MCF 10A (cell line): ENCODE data around the gene HAL. TPM values are rescaled to one million over a fixed set of nuclear protein-coding genes. Genes with fewer than 3 reads are reported as not detected.
A peak's percentile ranks its signal among the peaks of the same experiment; 100 is the strongest.

ENCODE experiments used
- BruUV-seq: library from RNA; stranded (reverse); fragments of 400-500 nt; replicated peaks from 2 replicates; lab custom pipeline; 2021; lab: Mats Ljungman, UMichigan
- CTCF ChIA-PET: fragments of 300-600 bp; sonication (Branson Sonifier 250); formaldehyde crosslinking; extraction: SDS; loops from one replicate; lab custom pipeline; 2021; ENCODE audit warnings: antibody characterized with exemption, inconsistent platforms; lab: Yijun Ruan, JAX
- POLR2A ChIA-PET: fragments of 300-600, 350-650 bp; sonication (Branson Sonifier 250); formaldehyde crosslinking; extraction: SDS; loops from one replicate; lab custom pipeline; 2020; ENCODE audit warnings: antibody characterized with exemption, inconsistent platforms; lab: Yijun Ruan, JAX
- DNase-seq: peaks from one replicate; pipeline ENCODE4 v3.0.0-alpha.2; 2018; ENCODE audit not compliant: unreplicated experiment
- H3K27ac Mint-ChIP-seq: one replicate; pipeline ENCODE4 v1.8.0; 2022; ENCODE audit warnings: mild to moderate bottlenecking, low read depth, mixed read lengths; ENCODE audit not compliant: unreplicated experiment
- H3K27me3 Mint-ChIP-seq: one replicate; pipeline ENCODE4 v1.8.0; 2022; ENCODE audit warnings: mixed read lengths; ENCODE audit not compliant: insufficient read depth, unreplicated experiment
- H3K36me3 Mint-ChIP-seq: one replicate; pipeline ENCODE4 v1.8.0; 2022; ENCODE audit warnings: mild to moderate bottlenecking, moderate library complexity, mixed read lengths; ENCODE audit not compliant: insufficient read depth, unreplicated experiment
- H3K4me1 Mint-ChIP-seq: one replicate; pipeline ENCODE4 v1.8.0; 2022; ENCODE audit warnings: mixed read lengths; ENCODE audit not compliant: insufficient read depth, unreplicated experiment
- H3K4me3 Mint-ChIP-seq: one replicate; pipeline ENCODE4 v1.8.0; 2022; ENCODE audit warnings: mild to moderate bottlenecking, moderate library complexity, mixed read lengths; ENCODE audit not compliant: unreplicated experiment
- H3K9me3 Mint-ChIP-seq: one replicate; pipeline ENCODE4 v1.8.0; 2022; ENCODE audit warnings: mixed read lengths; ENCODE audit not compliant: unreplicated experiment
- CTCF ChIP-seq: fragments of 200-600 bp; IDR thresholded peaks from one replicate; pipeline ENCODE4 v1.8.0; 2022; ENCODE audit warnings: antibody characterized with exemption, mild to moderate bottlenecking; ENCODE audit not compliant: unreplicated experiment
- intact Hi-C: fragments of 100-400 bp; cut with micrococcal nuclease; formaldehyde crosslinking; loops from 2 replicates; pipeline ENCODE4 v1.14.1; 2022
- total RNA-seq: library from RNA; stranded (reverse); gene quantifications from 2 replicates; pipeline ENCODE4 v1.2.3, GENCODE V29; 2022

Gene HAL
- total RNA-seq, 1 experiment from 2014 or later: 1.1 TPM

- Mint-ChIP-seq H3K27ac (no peak overlapping the region), H3K4me1 (no peaks in the 10 kb centered on the region), H3K4me3 (no peak overlapping the region), H3K27me3 (no peaks in the 10 kb centered on the region), H3K9me3 (no peaks in the 10 kb centered on the region), H3K36me3 (no peaks in the 10 kb centered on the region)
- no peak for TF ChIP-seq CTCF
- CTCF ChIA-PET: interaction anchor here (1.7 kb wide), 1 partner anchor 7 kb away, joined by 4 read pairs; no protein-coding TSS in a partner anchor
- intact Hi-C loops: no loop called here
- POLR2A ChIA-PET: no interaction called here
- no TSS peak for BruUV-seq
- no peak for DNase-seq
Measured at GRCh38 chr12:95967301-95967700, 28.8 kb downstream of the HAL start.

- no TSS peak for BruUV-seq
- H3K27ac Mint-ChIP-seq: no peak overlapping the region
- DNase-seq: no peak
- intact Hi-C loops: no loop called here
- no peaks in the 10 kb centered on the region for H3K4me1 Mint-ChIP-seq
- CTCF ChIA-PET: no interaction called here
- no peak overlapping the region for H3K4me3 Mint-ChIP-seq
- H3K27me3 Mint-ChIP-seq: no peaks in the 10 kb centered on the region
- no peaks in the 10 kb centered on the region for H3K9me3 Mint-ChIP-seq
- H3K36me3 Mint-ChIP-seq: no peaks in the 10 kb centered on the region
- POLR2A ChIA-PET: interaction anchor here (1.9 kb wide), 1 partner anchor 22 kb away, joined by 7 read pairs; the partner anchor contains the start of gene AMDHD1
- TF ChIP-seq CTCF: no peak
Measured at GRCh38 chr12:95966287-95966870, 29.8 kb downstream of the HAL start.

GRCh38 chr12:95963096-95963495, 33.0 kb downstream of the HAL start:
- no peaks in the 10 kb centered on the region for H3K4me1 Mint-ChIP-seq

GRCh38 chr12:95962222-95962621, 33.9 kb downstream of the HAL start:
- no peak for DNase-seq
- no peak overlapping the region for H3K4me3 Mint-ChIP-seq
- BruUV-seq: no TSS peak
- no peak overlapping the region for H3K27ac Mint-ChIP-seq
- H3K4me1 Mint-ChIP-seq: no peaks in the 10 kb centered on the region
- CTCF ChIA-PET: interaction anchor here (0.8 to 1.7 kb wide), 3 partner anchors 19 to 43 kb away, joined by 3 to 7 read pairs (median 4); partner anchors contain the start of genes AMDHD1 and CCDC38
- POLR2A ChIA-PET: no interaction called here
- intact Hi-C loops: loop anchor here (2.0 kb wide), 1 partner anchor 43 kb away; no protein-coding TSS in a partner anchor
- H3K9me3 Mint-ChIP-seq: no peaks in the 10 kb centered on the region
- H3K36me3 Mint-ChIP-seq: no peaks in the 10 kb centered on the region
- no peak for TF ChIP-seq CTCF
- H3K27me3 Mint-ChIP-seq: no peaks in the 10 kb centered on the region

More at GRCh38 chr12:95963096-95963495, 33.0 kb downstream of the HAL start:
- POLR2A ChIA-PET: no interaction called here
- no peak for TF ChIP-seq CTCF
- CTCF ChIA-PET: interaction anchor here (0.8 to 1.7 kb wide), 2 partner anchors 20 to 140 kb away, joined by 3 to 7 read pairs; partner anchors contain the start of genes AMDHD1 and CCDC38
- Mint-ChIP-seq H3K9me3 (no peaks in the 10 kb centered on the region), H3K27ac (no peak overlapping the region), H3K4me3 (no peak overlapping the region), H3K27me3 (no peaks in the 10 kb centered on the region), H3K36me3 (no peaks in the 10 kb centered on the region)
- no TSS peak for BruUV-seq
- intact Hi-C loops: loop anchor here (2.0 kb wide), 1 partner anchor 44 kb away; no protein-coding TSS in a partner anchor
- peak; percentile 24 for DNase-seq
